IPS-NIHi11 (cell line): ENCODE results near the gene DOCK3.
"Not testable (repeated sequence)": the region's sequence is repeated elsewhere in the genome, so short reads cannot be mapped to it uniquely, and the experiment has no call there.

ENCODE experiments used
- DNase-seq: peaks from one replicate; pipeline ENCODE4 v3.0.0; 2012; ENCODE audit warnings: mixed read lengths, low spot score

The DOCK3 gene

GRCh38 chr3:51387281-51387680 lies 712.6 kb downstream of the DOCK3 start:
- not testable (repeated sequence) for DNase-seq

GRCh38 chr3:51388286-51389029 lies 713.7 kb downstream of the DOCK3 start:
- DNase-seq: no peak

- peak; percentile 58 for DNase-seq
These were observed 714.9 kb downstream of the DOCK3 start for GRCh38 chr3:51389423-51390183.

- no peak for DNase-seq
These were observed 715.7 kb downstream of the DOCK3 start for GRCh38 chr3:51390246-51391074.

- peak; percentile 97 for DNase-seq
These were observed 716.4 kb downstream of the DOCK3 start, which contains the start of gene RBM15B for GRCh38 chr3:51391075-51391565. Gene RBM15B, plus strand, starts transcription at chr3:51391285. Its CDS starts 115 bp downstream, at chr3:51391400.

- peak; percentile 49 for DNase-seq
These were observed 717.0 kb downstream of the DOCK3 start for GRCh38 chr3:51391566-51392354.

GRCh38 chr3:51392355-51393133 lies 717.8 kb downstream of the DOCK3 start:
- no peak for DNase-seq

GRCh38 chr3:51393134-51393495 lies 718.4 kb downstream of the DOCK3 start:
- no peak for DNase-seq

GRCh38 chr3:51393564-51393963 lies 718.8 kb downstream of the DOCK3 start:
- DNase-seq: no peak

- no peak for DNase-seq
These were observed 719.8 kb downstream of the DOCK3 start for GRCh38 chr3:51394541-51394940.

- no peak for DNase-seq
These were observed 720.9 kb downstream of the DOCK3 start for GRCh38 chr3:51395493-51396213.

GRCh38 chr3:51396401-51396800 lies 721.7 kb downstream of the DOCK3 start:
- no peak for DNase-seq

GRCh38 chr3:51397392-51397791 lies 722.7 kb downstream of the DOCK3 start:
- DNase-seq: no peak

GRCh38 chr3:51398595-51399310 lies 724.0 kb downstream of the DOCK3 start:
- DNase-seq: no peak

- no peak for DNase-seq
These were observed 725.4 kb downstream of the DOCK3 start for GRCh38 chr3:51400166-51400565.

- DNase-seq: no peak
These were observed 727.0 kb downstream of the DOCK3 start for GRCh38 chr3:51401735-51402134.

- DNase-seq: no peak
These were observed 728.9 kb downstream of the DOCK3 start for GRCh38 chr3:51403675-51404074.

GRCh38 chr3:51408021-51408420 lies 733.3 kb downstream of the DOCK3 start:
- no peak for DNase-seq

GRCh38 chr3:51408813-51409212 lies 734.1 kb downstream of the DOCK3 start:
- DNase-seq: no peak
